IPS-20b (cell line): Measurements from ENCODE around the gene IGFBP1.

Experiments
- H3K27ac ChIP-seq: one replicate; pipeline ENCODE4 v1.5.1; 2013; ENCODE audit warnings: low read length
- H3K27me3 ChIP-seq: 2 replicates; pipeline ENCODE4 v1.6.1; 2013; ENCODE audit warnings: mild to moderate bottlenecking, low read length, inconsistent platforms; ENCODE audit not compliant: insufficient read depth
- H3K36me3 ChIP-seq: 2 replicates; pipeline ENCODE4 v1.6.1; 2013; ENCODE audit warnings: low read depth, mild to moderate bottlenecking, inconsistent platforms, low read length, moderate library complexity; ENCODE audit not compliant: insufficient read depth
- H3K4me1 ChIP-seq: 2 replicates; pipeline ENCODE4 v1.6.1; 2013; ENCODE audit warnings: mild to moderate bottlenecking, control low read depth, inconsistent platforms, low read length, moderate library complexity; ENCODE audit not compliant: insufficient read depth
- H3K4me3 ChIP-seq: 2 replicates; pipeline ENCODE4 v1.5.1; 2013; ENCODE audit warnings: mild to moderate bottlenecking, low read length, inconsistent platforms
- H3K9ac ChIP-seq: 2 replicates; pipeline ENCODE4 v1.6.1; 2013; ENCODE audit warnings: low read depth, mild to moderate bottlenecking, inconsistent platforms, low read length, moderate library complexity
- H3K9me3 ChIP-seq: 2 replicates; pipeline ENCODE4 v1.6.1; 2013; ENCODE audit warnings: mild to moderate bottlenecking, low read depth, low read length, inconsistent platforms; ENCODE audit not compliant: insufficient read depth

Gene IGFBP1

DNA sequence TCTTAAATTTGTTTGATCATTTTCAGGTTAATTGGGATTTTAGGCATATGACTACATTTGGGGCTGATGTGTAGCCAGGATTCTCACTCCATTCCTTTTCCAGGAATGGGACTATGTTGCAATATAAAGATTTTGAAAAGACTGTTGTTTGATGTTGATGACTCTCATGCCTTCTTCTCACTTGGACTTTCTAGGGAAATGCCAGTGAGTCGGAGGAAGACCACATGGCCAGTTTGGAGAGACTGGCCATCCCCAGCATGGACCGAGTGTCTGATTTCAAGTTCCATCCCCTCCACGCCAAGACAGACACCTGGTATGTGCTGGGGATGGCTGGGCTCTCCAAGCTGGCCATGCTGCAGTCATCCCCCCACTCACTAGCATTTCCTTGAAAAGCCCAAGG lies 27.3 kb downstream of the IGFBP1 start:
- peaks cover 3% of the 10 kb centered on the region; the same call in 1 of the 2 replicates for H3K9me3 ChIP-seq
- no peak overlapping the region for H3K4me3 ChIP-seq
- peaks cover 15% of the 10 kb centered on the region for H3K36me3 ChIP-seq
- no peaks in the 10 kb centered on the region for H3K4me1 ChIP-seq
- no peak overlapping the region for H3K27ac ChIP-seq
- H3K9ac ChIP-seq = no peak overlapping the region
- H3K27me3 ChIP-seq = peaks cover 39% of the 10 kb centered on the region

DNA sequence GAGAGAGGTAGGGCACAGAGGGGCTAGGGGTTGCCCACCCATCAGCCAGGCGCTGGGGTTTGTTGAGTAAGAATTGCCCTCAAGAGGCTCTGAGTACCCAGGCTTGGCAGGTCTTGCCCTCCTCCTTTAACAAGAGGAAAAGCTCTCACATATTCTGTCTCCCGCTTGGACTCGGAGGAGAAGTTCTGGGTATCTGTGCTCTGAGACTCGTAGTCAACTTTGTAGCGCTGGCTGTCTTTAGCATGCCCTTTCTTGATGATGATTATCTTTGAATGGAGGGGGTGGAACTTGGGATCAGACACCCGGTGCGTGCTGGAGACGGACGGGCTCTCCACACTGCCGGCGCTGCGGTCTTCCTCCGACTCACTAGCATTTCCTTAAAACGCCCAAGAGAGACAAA lies 28.8 kb downstream of the IGFBP1 start:
- peaks cover 15% of the 10 kb centered on the region for H3K36me3 ChIP-seq

DNA sequence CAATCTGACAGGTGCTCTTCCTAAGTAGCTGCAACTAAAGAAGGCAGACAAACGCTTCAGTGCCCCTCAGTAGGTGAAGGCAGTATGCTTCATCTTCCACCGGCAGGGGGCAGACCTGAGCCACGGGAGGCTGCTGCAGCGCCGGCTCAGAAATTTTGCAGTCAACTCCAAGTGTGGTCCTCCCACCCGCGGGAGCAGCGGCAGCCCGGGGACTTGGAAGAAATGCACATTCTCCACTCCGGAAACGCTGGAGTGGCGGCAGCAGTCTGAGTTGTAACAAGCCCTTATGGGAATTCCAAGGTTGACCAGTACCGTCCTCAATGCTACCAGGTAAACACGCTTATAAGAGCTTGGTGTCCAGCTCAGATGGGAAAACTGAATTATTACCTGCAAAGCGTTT lies 29.4 kb downstream of the IGFBP1 start:
- H3K9ac ChIP-seq = no peak overlapping the region
- H3K4me3 ChIP-seq = peak overlapping the region; percentile 45
- H3K9me3 ChIP-seq = peaks cover 3% of the 10 kb centered on the region; the same call in 1 of the 2 replicates
- no peak overlapping the region for H3K27ac ChIP-seq
- peaks cover 8% of the 10 kb centered on the region; the same call in 1 of the 2 replicates for H3K4me1 ChIP-seq
- peaks cover 60% of the 10 kb centered on the region for H3K27me3 ChIP-seq
- peaks cover 15% of the 10 kb centered on the region for H3K36me3 ChIP-seq

More for the DNA sequence above, 28.8 kb downstream of the IGFBP1 start:
- Histone ChIP-seq H3K9ac (no peak overlapping the region), H3K9me3 (peaks cover 3% of the 10 kb centered on the region; the same call in 1 of the 2 replicates), H3K4me3 (no peak overlapping the region), H3K4me1 (peaks cover 5% of the 10 kb centered on the region; the same call in 1 of the 2 replicates), H3K27me3 (peaks cover 54% of the 10 kb centered on the region), H3K27ac (no peak overlapping the region)

DNA sequence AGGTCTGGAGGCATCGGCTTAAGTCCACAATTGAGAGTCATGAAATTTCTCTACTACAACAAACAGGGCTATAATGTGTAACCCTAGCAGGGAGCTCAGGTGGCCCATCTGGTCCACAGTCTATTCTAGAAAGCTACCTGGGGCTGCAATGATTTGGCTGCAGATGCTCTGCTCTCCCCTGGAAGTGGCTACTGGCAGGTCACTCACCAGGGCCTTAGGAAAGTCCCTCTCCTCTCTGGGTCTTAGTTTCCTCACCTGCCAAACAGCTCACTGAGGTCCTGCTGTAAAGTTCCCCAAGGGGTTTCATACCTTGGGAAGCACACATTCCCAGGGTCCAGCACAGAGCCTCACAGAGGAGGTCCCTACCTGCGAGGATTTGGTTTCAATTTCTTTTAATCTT lies 30.3 kb downstream of the IGFBP1 start:
- peaks cover 15% of the 10 kb centered on the region for H3K36me3 ChIP-seq
- H3K27ac ChIP-seq = no peak overlapping the region
- H3K27me3 ChIP-seq = peaks cover 65% of the 10 kb centered on the region
- peaks cover 16% of the 10 kb centered on the region; the same call in 1 of the 2 replicates for H3K4me1 ChIP-seq
- H3K4me3 ChIP-seq = no peak overlapping the region
- no peak overlapping the region for H3K9ac ChIP-seq
- H3K9me3 ChIP-seq = peaks cover 3% of the 10 kb centered on the region; the same call in 1 of the 2 replicates

DNA sequence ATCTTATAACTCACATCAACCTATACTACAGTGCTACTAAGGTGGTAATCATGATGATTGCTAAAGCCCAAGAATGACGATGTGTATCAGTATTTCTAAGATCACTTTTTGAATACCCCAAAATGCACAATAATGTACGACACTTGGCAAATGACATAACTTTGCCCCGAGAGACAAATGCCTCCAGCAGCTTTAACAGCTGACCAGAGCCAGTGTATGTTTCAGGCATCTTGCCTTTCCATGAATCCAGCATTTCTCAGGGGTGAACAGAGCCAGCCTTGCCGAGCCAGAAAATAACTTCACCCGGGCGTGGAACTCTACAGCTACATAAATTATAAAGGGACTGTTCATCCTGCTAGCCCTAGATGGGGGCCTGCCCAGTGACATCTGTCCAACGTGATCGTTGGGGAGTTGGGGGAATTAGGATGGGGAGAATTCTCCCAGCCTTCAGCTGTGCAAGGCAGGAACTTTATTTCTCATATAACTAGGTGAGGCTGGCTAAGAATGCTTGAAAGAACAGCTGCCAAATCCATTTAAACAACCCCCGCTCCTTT lies 31.0 kb downstream of the IGFBP1 start:
- Histone ChIP-seq H3K4me1 (peaks cover 23% of the 10 kb centered on the region; the same call in 1 of the 2 replicates), H3K4me3 (peak overlapping the region; percentile 75; the same call in 1 of the 2 replicates), H3K9me3 (peaks cover 3% of the 10 kb centered on the region; the same call in 1 of the 2 replicates), H3K27ac (no peak overlapping the region), H3K36me3 (peaks cover 15% of the 10 kb centered on the region), H3K9ac (no peak overlapping the region), H3K27me3 (peaks cover 65% of the 10 kb centered on the region)

DNA sequence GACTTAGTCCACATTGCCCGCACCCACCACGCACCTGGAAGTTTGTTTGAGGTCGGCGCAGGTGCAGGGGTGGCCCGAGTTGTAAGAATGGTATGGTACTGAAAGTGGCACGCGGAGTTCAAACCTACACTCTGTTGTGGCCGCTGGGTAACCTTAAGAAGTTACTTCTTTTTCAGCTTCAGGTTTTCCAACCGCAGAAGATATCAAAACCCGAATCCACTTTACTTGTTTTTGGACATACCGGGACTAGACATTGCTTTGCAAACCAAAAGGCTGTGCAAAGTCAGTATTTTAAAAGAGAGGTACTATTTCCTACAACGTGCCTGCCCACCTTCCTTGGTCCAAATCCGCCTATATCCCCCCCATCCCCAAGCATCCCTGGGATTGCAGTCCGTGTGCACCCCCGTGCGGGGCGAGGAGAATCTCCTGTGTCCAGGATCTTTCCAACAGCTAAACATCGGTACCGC lies 31.7 kb downstream of the IGFBP1 start:
- Histone ChIP-seq H3K9ac (peak overlapping the region; percentile 14; the same call in 1 of the 2 replicates), H3K36me3 (peaks cover 15% of the 10 kb centered on the region), H3K4me1 (peaks cover 26% of the 10 kb centered on the region; the same call in 1 of the 2 replicates), H3K4me3 (peak overlapping the region; percentile 75), H3K27me3 (peaks cover 71% of the 10 kb centered on the region), H3K27ac (no peak overlapping the region), H3K9me3 (peaks cover 3% of the 10 kb centered on the region; the same call in 1 of the 2 replicates)

DNA sequence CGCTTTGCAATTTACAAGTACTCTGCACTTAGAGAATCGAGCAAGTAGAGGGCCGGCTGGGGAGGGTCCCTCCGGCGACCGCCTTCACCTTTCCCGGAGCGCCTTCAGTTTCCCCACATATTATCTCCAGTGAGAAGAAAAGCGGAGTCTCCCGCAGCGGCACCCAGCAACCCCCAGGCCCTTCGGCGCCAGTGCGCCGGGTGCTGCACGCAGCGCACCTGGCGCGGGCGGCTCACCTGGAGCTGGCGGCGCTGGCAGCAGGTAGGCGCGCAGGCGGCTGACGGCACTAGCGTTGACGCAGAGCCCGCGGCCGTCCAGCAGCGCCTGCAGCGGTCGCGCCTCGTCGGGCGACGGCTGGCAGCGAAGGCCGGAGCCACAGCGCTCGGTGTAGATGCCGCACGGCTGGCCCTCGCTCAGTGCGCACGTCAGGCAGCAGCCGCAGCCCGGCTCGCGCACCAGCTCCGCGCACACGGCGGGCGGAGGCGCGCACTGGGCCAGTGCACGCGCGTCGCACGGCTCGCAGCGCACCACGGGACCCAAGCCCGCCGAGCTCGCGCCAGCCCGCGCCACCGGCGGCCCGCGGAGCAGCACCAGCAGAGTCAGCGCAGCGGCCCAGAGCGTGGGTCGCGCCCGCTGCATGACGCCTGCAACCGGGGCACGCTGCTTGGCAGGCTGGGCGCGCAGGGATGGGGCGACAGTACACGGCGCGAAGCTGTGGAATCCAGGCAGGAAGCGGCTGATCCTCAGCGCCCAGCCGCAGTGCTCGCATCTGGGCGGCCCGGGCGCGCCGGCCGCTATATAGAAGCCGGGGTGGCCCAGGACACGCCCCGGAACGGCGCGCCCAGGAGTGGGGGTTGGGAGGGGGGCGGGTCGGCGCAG lies 32.5 kb downstream of the IGFBP1 start, which contains the start of gene IGFBP3:
Gene IGFBP3, minus strand, starts transcription at position 771 of the 879 bp plus-strand sequence. Its CDS starts 132 bp downstream, at position 639.
- peak within 1 kb of the TSS; percentile 14; the same call in 1 of the 2 replicates for H3K9ac ChIP-seq
- peaks cover 26% of the 10 kb centered on the region; the same call in 1 of the 2 replicates for H3K4me1 ChIP-seq
- H3K27me3 ChIP-seq = peaks cover 77% of the 10 kb centered on the region
- peaks cover 3% of the 10 kb centered on the region; the same call in 1 of the 2 replicates for H3K9me3 ChIP-seq
- H3K36me3 ChIP-seq = peaks cover 10% of the 10 kb centered on the region
- no peak within 1 kb of the TSS for H3K27ac ChIP-seq
- peak within 1 kb of the TSS; percentile 75 for H3K4me3 ChIP-seq

DNA sequence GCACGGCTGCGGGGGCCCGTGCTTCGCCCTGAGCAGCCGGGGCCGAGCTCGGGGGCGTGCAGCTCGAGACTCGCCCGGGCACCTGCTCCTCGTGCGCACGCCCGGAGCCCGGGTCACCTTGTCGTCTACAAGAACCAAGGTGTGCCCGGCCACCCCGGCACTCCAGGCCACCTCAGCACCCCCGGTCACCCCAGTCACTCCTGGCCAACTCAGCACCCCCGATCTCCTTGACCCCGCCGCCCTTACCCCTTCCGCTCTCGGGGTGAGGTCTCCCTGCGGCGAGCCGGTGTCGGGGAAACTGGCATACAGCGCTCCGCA lies 33.1 kb downstream of the IGFBP1 start:
- H3K4me1 ChIP-seq = peaks cover 26% of the 10 kb centered on the region; the same call in 1 of the 2 replicates
- peaks cover 76% of the 10 kb centered on the region for H3K27me3 ChIP-seq
- H3K36me3 ChIP-seq = peaks cover 4% of the 10 kb centered on the region
- H3K9me3 ChIP-seq = peaks cover 3% of the 10 kb centered on the region; the same call in 1 of the 2 replicates
- no peak overlapping the region for H3K9ac ChIP-seq
- no peak overlapping the region for H3K27ac ChIP-seq
- H3K4me3 ChIP-seq = peak overlapping the region; percentile 75

DNA sequence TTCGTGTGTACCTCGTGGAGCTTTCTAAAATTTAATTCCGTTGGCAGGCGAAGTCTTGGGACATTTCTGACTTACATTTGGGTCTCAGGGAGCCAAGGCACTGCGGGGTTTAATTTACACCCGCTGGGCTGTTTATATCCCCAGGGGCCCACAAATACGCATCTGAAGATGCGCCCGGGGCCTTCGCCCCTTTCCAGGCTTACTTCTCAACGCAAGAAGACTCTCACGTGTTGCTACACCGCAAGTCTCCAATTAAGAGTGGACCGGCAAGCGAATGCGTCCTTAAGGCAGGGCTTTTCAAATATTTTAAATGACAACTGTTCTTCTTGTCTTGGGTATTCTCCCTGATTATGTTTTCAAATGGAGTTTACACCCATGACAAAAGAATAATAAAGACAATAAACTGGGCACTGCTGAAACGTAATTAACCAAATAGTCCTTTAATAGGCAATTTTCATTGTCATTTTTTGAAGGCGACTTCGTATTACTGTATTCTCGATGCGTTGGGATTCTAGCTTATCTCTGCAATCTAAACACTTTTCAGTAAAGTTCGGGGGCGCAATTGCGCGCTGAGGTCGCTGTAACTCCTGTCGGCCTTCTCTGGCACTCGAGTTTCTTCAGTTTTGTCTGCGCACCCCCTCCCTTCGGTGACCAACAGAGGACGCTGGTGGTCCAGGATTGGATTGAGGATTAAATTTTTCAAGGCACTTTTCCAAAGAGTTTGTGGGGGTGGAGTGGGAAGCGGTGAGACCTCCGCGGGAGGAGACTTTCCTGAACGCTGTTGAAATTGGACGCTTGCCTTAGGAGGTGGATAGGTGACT lies 33.6 kb downstream of the IGFBP1 start:
- Histone ChIP-seq H3K4me1 (peaks cover 26% of the 10 kb centered on the region; the same call in 1 of the 2 replicates), H3K9me3 (peaks cover 3% of the 10 kb centered on the region; the same call in 1 of the 2 replicates), H3K27ac (no peak overlapping the region), H3K36me3 (no peaks in the 10 kb centered on the region), H3K4me3 (peak overlapping the region; percentile 75), H3K9ac (peak overlapping the region; percentile 4; the same call in 1 of the 2 replicates), H3K27me3 (peaks cover 71% of the 10 kb centered on the region)

DNA sequence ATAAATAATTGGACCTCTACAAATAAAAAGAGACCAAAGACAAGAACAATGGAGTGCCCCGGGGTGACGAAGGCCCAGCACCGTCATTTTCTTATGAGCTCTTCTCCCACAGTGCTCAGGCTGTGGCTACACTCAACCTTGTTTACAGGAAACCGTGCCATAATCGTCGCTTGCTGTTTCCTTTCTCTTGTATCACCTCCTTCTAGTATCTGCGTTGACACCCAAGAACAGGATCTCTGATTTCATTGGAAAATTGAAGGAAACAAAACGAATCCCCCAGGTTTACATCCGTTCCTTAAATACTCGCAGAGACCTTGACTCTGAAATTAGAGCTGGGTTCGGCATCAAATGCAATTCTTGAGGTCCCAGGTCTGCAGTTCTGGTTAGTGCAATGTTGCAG lies 34.5 kb downstream of the IGFBP1 start:
- Histone ChIP-seq H3K4me1 (peaks cover 26% of the 10 kb centered on the region; the same call in 1 of the 2 replicates), H3K27me3 (peaks cover 66% of the 10 kb centered on the region), H3K36me3 (no peaks in the 10 kb centered on the region), H3K27ac (no peak overlapping the region), H3K9me3 (peaks cover 3% of the 10 kb centered on the region; the same call in 1 of the 2 replicates), H3K9ac (peak overlapping the region; percentile 4; the same call in 1 of the 2 replicates), H3K4me3 (peak overlapping the region; percentile 75)

DNA sequence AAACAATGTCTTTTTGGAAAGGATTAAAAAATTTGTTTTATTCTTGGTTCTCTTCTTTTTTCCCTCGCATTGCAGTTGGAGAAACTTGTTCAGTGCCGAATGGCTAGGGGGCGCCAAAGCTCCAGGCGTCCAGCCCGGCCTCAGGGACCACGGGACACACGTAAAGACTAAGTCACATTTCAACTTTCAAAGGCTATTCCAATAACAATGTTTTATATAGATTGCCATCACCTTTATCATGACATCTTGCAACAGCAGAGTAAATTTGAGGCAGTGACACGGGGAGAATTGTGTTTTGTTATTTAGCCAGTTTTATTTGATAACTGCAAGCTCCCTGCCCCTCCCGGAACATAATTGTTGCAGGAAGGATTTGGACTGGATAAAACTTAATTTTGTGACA lies 35.0 kb downstream of the IGFBP1 start:
- Histone ChIP-seq H3K9me3 (peaks cover 3% of the 10 kb centered on the region; the same call in 1 of the 2 replicates), H3K4me3 (peak overlapping the region; percentile 75), H3K36me3 (no peaks in the 10 kb centered on the region), H3K4me1 (peaks cover 26% of the 10 kb centered on the region; the same call in 1 of the 2 replicates), H3K27me3 (peaks cover 61% of the 10 kb centered on the region), H3K9ac (peak overlapping the region; percentile 4; the same call in 1 of the 2 replicates), H3K27ac (no peak overlapping the region)
